Natural killer cell (primary cell): ENCODE data around the gene PGBD4. TPM values are rescaled to one million over a fixed set of nuclear protein-coding genes. Genes with fewer than 3 reads are reported as not detected.

ENCODE experiments used
- ATAC-seq, 3 donors: fragments of 150-1000 bp in 2 of 3; fragments of 200-7000 bp in 1 of 3; cut with Tn5 transposase; 1 replicate in 1 of 3; 2 replicates in 2 of 3; pipeline ENCODE4 v1.10.0; 2021; ENCODE audit warnings: mild to moderate bottlenecking in 2 of 3, moderate library complexity in 2 of 3
- DNase-seq, 2 donors: peaks; one replicate each; pipeline versions ENCODE4 v3.0.0 to v3.0.0-alpha.2; 2013 to 2021; ENCODE audit warnings: mixed read lengths in 1 of 2
- H3K27ac ChIP-seq: one replicate; pipeline ENCODE4 v1.5.1; 2013; ENCODE audit warnings: mild to moderate bottlenecking, low read length
- H3K27me3 ChIP-seq: one replicate; pipeline ENCODE4 v1.6.1; 2013; ENCODE audit warnings: low read length; ENCODE audit not compliant: control insufficient read depth, insufficient read depth
- H3K36me3 ChIP-seq: one replicate; pipeline ENCODE4 v1.6.1; 2013; ENCODE audit warnings: low read length; ENCODE audit not compliant: control insufficient read depth, insufficient read depth
- H3K4me1 ChIP-seq: one replicate; pipeline ENCODE4 v1.6.1; 2013; ENCODE audit warnings: low read length; ENCODE audit not compliant: control insufficient read depth, insufficient read depth
- H3K4me3 ChIP-seq: one replicate; pipeline ENCODE4 v1.5.1; 2013; ENCODE audit warnings: low read length
- H3K9me3 ChIP-seq: one replicate; pipeline ENCODE4 v1.6.1; 2013; ENCODE audit warnings: low read length; ENCODE audit not compliant: control insufficient read depth, insufficient read depth
- H3K27ac Mint-ChIP-seq, 2 donors: one replicate each; pipeline ENCODE4 v1.8.0; 2022; ENCODE audit warnings: mild to moderate bottlenecking in 2 of 2, mixed read lengths in 2 of 2, moderate library complexity in 1 of 2
- H3K27me3 Mint-ChIP-seq, 2 donors: one replicate each; pipeline ENCODE4 v1.8.0; 2022; ENCODE audit warnings: low read depth in 2 of 2, mixed read lengths in 2 of 2
- H3K36me3 Mint-ChIP-seq: one replicate; pipeline ENCODE4 v1.8.0; 2022; ENCODE audit warnings: mixed read lengths
- H3K4me1 Mint-ChIP-seq, 2 donors: one replicate each; pipeline ENCODE4 v1.8.0; 2022; ENCODE audit warnings: mixed read lengths in 2 of 2
- H3K4me3 Mint-ChIP-seq: one replicate; pipeline ENCODE4 v1.8.0; 2022; ENCODE audit warnings: mild to moderate bottlenecking, moderate library complexity, mixed read lengths
- H3K9me3 Mint-ChIP-seq, 2 donors: one replicate each; pipeline ENCODE4 v1.8.0; 2022; ENCODE audit warnings: mixed read lengths in 2 of 2
- CTCF ChIP-seq: fragments of 200-600 bp; IDR thresholded peaks from one replicate; pipeline ENCODE4 v1.8.0; 2022; ENCODE audit warnings: antibody characterized with exemption
- WGBS: methylation state at CpG from one replicate; pipeline ENCODE4 v1.1.7; 2013; ENCODE audit warnings: missing lambda C conversion rate; ENCODE audit not compliant: insufficient coverage; 5-methylcytosine and 5-hydroxymethylcytosine counted together
- intact Hi-C: fragments of 100-400 bp; cut with micrococcal nuclease; formaldehyde crosslinking; loops from one replicate; pipeline ENCODE4 v1.14.2; 2022
- total RNA-seq, 4 donors: library from RNA; stranded (reverse); fragments of 120-200 nt in 1 of 4; gene quantifications; one replicate each; pipeline versions ENCODE4 v1.2.3 to v1.2.4, GENCODE V29; 2013 to 2022

Gene PGBD4
- total RNA-seq, 3 donors from 2014 or later (not counting 1 experiment from before 2014, with no cell fraction given), result 3.2 to 4.2 (median 4.0) TPM

- DNase-seq (no peak), ATAC-seq (no peak)
- Mint-ChIP-seq H3K4me1 (peaks cover 3 to 5% of the 10 kb centered on the region in 2 donors), H3K4me3 (no peak overlapping the region), H3K27ac (no peak overlapping the region), H3K27me3 (peaks cover 0 to 1% of the 10 kb centered on the region in 2 donors), H3K36me3 (no peaks in the 10 kb centered on the region), H3K9me3 (no peaks in the 10 kb centered on the region)
- H3K9me3 ChIP-seq, result no peaks in the 10 kb centered on the region
- no CpG with 5 or more reads among the region's 2 CpGs for WGBS
- peaks cover 4% of the 10 kb centered on the region for H3K4me1 ChIP-seq
- H3K4me3 ChIP-seq, result no peak overlapping the region
- intact Hi-C loops, result no loop called here
- no peaks in the 10 kb centered on the region for H3K36me3 ChIP-seq
- no peak for TF ChIP-seq CTCF
- no peaks in the 10 kb centered on the region for H3K27me3 ChIP-seq
- H3K27ac ChIP-seq, result no peak overlapping the region
Observed at GRCh38 chr15:34107315-34107714, 5.4 kb downstream of the PGBD4 start.

DNA sequence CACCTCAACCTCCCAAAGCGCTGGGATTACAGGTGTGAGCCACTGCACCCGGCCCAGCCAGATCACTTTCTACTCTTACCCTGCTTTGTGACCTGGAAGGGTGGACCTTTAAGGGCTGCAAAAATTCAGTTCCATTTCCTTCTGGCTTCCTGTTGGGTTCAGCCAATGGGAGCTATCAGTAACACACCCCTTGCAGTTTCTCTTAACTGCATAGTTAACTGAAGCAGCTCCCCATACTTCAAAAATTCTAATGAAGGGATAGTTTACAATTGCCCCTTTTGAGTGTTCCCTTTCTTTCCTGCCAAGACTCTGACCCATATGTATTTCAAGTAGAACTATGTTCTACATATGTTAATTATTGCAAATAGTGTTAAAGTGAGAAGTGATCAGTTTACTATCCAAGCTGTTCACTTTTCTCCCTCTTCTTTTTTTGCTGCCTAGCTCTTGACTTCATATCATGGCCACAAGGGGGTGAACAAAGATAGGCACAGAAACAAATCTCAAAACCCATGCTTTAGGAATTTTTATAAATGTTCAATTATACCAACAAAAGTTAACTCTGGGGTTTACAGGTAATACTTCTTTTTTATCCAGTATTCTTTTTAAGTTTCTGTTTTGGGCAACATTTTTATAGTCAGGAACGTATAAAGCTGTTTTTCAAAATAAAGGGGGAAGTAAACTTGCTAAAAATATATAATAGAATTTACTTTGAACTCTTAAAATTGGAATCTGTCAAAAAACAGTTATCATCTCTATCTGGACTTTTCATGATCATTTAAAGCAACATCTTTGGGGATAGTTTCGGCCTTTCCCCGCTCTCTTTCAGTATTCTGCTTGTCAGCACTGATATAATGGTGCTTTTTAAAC is 8.1 kb downstream of the PGBD4 start:
- peak; percentile 28 for TF ChIP-seq CTCF
- no peak overlapping the region for H3K4me3 ChIP-seq
- DNase-seq, result peak in 1 of 2 donors; percentile 52
- no peaks in the 10 kb centered on the region for H3K4me1 ChIP-seq
- no peaks in the 10 kb centered on the region for H3K9me3 ChIP-seq
- no peaks in the 10 kb centered on the region for H3K27me3 ChIP-seq
- Mint-ChIP-seq H3K4me1 (no peaks in the 10 kb centered on the region), H3K9me3 (no peaks in the 10 kb centered on the region), H3K27ac (no peak overlapping the region), H3K36me3 (no peaks in the 10 kb centered on the region), H3K27me3 (peaks cover 5 to 10% of the 10 kb centered on the region in 2 donors), H3K4me3 (no peak overlapping the region)
- no peak overlapping the region for H3K27ac ChIP-seq
- intact Hi-C loops, result no loop called here
- peak in 1 of 3 donors; percentile 38 for ATAC-seq
- 89% methylated on average over 4 of the region's 5 CpGs for WGBS
- H3K36me3 ChIP-seq, result no peaks in the 10 kb centered on the region

DNA sequence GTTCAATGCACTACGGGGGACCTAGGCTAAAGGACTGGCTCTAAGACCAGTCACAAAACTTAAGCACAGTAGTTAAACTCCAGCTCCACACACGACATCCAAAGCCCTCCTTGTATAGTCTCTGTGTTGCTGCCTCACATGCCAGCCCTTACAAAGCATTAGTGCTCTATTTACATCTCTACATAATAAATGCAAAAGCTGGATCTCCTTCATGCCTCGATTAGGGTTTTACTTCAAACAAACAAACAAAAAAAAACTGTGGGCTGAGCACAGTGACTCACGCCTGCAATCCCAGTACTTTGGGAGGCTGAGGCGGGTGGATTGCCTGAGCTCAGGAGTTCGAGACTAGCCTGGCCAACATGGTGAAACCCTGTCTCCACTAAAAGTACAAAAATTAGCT is 9.6 kb downstream of the PGBD4 start:
- Mint-ChIP-seq H3K27ac (no peak overlapping the region), H3K4me3 (no peak overlapping the region), H3K27me3 (peaks cover 5 to 10% of the 10 kb centered on the region in 2 donors), H3K4me1 (no peaks in the 10 kb centered on the region), H3K9me3 (no peaks in the 10 kb centered on the region), H3K36me3 (no peaks in the 10 kb centered on the region)
- Histone ChIP-seq H3K4me1 (no peaks in the 10 kb centered on the region), H3K36me3 (no peaks in the 10 kb centered on the region), H3K27ac (no peak overlapping the region), H3K4me3 (no peak overlapping the region), H3K9me3 (no peaks in the 10 kb centered on the region), H3K27me3 (no peaks in the 10 kb centered on the region)
- no peak for TF ChIP-seq CTCF
- 77% methylated on average over 6 of the region's 6 CpGs for WGBS
- ATAC-seq (no peak), DNase-seq (no peak)
- intact Hi-C loops, result no loop called here
